VCaP (cell line): Measurements from ENCODE around the gene CCR7.

Source experiments
- H3K27ac ChIP-seq: fragments of 450-650 bp; 2 replicates; pipeline ENCODE4 v1.5.1; 2017
- TF ChIP-seq, protein P1 (sequence below): fragments of 450-650 bp; conservative IDR thresholded peaks from 2 replicates; pipeline ENCODE4 v1.5.1; 2017; ENCODE audit warnings: mild to moderate bottlenecking, moderate library complexity

Gene CCR7

DNA sequence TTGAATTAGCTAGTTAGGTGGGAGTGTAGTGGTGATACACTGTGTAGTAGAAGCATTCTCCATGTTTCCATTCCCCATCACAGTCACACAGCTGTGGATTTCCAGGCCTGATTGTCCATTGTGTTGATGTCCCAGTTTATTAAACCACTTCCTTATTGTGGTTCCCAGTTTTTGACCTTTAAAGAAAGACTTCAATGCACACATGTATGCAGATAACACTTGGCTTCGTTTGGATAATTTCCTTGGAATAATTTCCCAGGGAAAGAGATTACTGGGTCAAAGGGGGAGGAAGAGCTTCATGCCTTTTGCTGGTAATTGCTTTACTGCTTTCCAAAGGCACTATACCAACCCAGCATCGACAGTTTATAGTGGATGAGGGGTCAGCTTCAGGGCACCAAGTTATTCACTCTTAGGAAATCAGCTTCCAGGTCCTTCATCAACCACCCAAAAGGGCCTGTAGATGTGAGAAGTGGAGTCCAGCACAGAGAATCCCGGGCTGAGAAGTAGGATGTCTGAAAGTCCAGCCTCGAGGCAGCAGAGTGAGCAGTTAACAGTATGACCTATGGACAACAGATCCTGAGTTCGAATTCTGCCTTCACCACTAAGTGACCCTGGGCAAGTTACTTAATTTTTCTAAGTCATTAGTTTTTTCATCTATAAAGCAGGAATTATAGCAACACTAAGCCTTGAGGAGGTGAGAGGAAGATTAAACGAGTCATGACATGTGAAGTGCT lies 32.6 kb downstream of the CCR7 start:
- no peak overlapping the region for H3K27ac ChIP-seq
- TF ChIP-seq, protein P1, sequence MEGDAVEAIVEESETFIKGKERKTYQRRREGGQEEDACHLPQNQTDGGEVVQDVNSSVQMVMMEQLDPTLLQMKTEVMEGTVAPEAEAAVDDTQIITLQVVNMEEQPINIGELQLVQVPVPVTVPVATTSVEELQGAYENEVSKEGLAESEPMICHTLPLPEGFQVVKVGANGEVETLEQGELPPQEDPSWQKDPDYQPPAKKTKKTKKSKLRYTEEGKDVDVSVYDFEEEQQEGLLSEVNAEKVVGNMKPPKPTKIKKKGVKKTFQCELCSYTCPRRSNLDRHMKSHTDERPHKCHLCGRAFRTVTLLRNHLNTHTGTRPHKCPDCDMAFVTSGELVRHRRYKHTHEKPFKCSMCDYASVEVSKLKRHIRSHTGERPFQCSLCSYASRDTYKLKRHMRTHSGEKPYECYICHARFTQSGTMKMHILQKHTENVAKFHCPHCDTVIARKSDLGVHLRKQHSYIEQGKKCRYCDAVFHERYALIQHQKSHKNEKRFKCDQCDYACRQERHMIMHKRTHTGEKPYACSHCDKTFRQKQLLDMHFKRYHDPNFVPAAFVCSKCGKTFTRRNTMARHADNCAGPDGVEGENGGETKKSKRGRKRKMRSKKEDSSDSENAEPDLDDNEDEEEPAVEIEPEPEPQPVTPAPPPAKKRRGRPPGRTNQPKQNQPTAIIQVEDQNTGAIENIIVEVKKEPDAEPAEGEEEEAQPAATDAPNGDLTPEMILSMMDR: no peak

DNA sequence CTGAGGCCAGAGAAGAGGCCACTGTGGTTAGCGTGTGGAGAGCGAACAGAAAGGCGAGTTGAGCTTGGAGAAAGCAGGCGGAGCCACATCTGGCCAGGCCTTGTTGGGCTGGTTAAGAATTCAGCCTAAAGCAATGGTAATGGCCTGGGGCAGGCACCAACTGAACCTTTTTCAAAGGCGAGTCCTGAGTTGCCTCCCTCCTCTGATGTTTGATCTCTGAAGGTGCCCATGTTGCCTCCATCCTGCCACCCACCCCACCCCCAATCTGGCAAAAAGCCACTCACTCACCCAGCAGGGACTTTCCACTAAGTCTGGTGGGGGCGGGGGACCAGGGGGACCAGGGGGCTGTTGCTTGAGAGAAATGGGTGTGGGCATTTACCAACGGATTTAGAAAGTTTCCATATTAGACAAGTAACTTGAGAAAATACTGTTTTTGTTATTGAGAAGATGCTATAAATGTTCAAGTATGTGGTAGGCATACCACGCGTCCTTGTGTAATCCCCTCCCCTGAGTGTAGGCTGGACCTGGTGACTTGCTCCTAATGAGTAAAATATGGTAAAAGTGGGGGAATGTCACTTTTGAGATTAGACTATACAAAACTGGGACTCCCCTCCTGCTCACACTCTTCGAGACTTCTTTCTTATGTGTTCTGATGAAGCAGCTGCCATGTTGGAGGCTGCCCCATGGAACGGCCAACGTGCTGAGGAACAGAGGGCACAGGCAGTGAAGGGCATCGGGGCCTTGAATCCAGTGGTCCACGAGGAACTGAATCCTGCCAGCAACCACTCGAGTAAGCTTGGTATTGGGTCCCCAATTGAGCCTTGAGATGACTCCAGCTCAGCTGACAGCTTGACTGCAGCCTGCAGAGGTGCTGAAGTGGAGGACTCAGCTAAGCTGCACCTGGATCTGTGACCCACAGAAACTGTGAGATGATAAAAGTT lies 34.0 kb downstream of the CCR7 start:
- no peak overlapping the region for H3K27ac ChIP-seq
- TF ChIP-seq, protein P1: no peak

DNA sequence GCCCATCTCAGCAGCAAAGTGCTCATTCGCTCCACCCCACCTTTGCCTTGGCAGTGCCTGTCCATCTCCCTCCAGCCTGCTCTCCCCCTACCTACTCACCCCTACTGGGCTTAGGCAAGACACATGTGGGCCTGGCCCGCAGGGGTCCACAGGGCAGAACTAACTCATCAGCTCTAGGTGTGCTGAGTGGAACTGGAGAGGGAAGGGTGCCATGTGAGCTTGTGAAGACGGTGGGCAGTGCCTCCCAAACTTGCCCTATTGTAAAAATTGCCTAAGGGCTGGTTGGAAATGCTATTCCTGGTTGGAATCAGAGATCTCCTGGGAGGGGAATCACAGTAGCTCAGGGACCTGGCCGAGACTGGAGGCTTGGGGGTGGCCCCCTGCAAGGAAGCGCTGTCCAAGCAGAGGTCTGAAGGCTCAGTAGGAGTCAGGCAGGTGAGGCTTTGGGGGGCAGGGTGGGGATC lies 34.7 kb downstream of the CCR7 start:
- H3K27ac ChIP-seq: no peak overlapping the region
- TF ChIP-seq, protein P1: no peak

DNA sequence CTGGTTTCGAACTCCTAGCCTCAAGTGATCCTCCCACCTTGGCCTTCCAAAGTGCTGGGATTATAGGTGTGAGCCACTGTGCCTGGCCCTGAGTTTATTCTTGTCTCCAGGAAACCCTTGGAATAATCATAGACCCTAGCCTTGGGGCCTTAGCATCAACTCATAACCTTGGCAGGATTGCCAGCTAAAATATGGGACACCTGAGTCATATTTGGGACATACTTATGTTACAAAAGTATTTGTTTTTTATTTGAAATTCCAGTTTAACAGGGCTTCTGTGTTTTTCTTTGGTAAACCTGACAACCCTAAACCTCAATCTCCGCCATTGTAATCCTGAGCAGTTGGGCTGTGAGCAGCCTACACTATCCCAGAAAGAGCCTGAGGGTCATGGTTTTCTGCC lies 35.3 kb downstream of the CCR7 start:
- H3K27ac ChIP-seq: no peak overlapping the region

DNA sequence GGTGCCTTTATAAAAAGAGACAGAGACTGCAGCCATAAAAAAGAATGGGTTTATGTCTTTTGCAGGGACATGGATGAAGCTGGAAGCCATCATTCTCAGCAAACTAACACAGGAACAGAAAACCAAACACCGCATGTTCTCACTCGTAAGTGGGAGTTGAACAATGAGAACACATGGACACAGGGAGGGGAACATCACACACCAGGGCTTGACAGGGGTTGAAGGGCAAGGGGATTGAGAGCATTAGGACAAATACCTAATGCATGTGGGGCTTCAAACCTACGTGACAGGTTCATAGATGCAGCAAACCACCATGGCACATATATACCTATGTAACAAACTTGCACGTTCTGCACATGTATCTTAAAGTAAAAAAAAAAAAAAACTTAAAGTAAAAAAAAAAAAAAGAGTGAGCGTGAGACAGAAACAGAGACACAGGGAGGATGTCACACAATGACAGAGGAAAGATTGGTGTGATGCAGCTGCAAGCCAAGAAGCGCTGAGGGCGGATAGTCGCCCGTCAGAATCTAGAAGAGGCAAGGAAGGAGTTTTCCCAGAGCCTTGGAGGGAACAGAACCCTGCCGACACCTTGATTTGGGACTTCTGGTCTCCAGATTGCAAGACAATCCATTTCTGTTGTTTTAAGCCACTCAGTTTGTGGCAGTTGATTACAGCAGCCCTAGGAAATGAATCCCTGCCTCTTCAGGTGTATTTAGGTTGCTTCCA lies 36.4 kb downstream of the CCR7 start:
- TF ChIP-seq, protein P1: no peak
- H3K27ac ChIP-seq: no peak overlapping the region

More for the DNA sequence above, 35.3 kb downstream of the CCR7 start:
- TF ChIP-seq, protein P1: no peak

DNA sequence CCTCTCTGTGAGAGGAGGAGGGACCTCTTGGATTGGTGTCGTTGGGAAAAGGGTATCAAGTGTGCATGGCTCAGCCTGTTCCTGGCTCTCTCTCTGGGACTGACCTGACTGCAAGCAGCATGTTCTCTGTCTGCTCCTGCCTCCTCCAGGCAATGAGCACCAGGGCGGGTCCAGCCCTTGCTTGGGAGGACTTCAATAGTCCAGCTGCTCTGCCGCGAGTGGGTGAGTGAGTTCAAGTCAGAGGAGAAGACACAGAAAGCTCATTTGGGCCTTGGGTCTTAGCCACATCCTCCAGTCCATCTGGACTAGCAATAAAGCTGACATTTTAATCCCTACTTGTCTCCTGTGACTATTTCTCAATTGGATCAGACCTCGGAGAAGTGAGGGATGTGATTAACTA lies 38.6 kb downstream of the CCR7 start:
- no peak overlapping the region for H3K27ac ChIP-seq

More for the DNA sequence above, 38.6 kb downstream of the CCR7 start:
- TF ChIP-seq, protein P1: no peak
